H1 (cell line): Measurements from ENCODE around the gene TCAP. TPM values are rescaled to one million over a fixed set of nuclear protein-coding genes. Genes with fewer than 3 reads are reported as not detected.
A peak's percentile ranks its signal among the peaks of the same experiment; 100 is the strongest.

Experiments used
- CTCF ChIA-PET: fragments of 300-600 bp; sonication (Branson Sonifier 250); formaldehyde crosslinking; loops from one replicate; lab custom pipeline; 2021; ENCODE audit not compliant: partially characterized antibody; lab: Charles Lee
- POLR2A ChIA-PET: fragments of 300-600 bp; sonication (Branson Sonifier 250); formaldehyde crosslinking; loops from one replicate; lab custom pipeline; 2021; ENCODE audit warnings: inconsistent platforms; ENCODE audit not compliant: partially characterized antibody; lab: Charles Lee
- DNase-seq, 2 experiments: peaks; one replicate each; pipeline versions ENCODE4 v3.0.0 to v3.0.0-alpha.2; 2010 to 2022; ENCODE audit warnings: low spot score in 2 of 2, low read depth in 1 of 2, mixed read lengths in 1 of 2
- FAIRE-seq: peaks from 2 replicates; lab custom pipeline; 2011; peaks lifted over from hg19 to GRCh38; lab: Jason Lieb, UNC
- H2AFZ ChIP-seq: 2 replicates; pipeline ENCODE4 v1.8.1; 2012; ENCODE audit warnings: low read length, inconsistent platforms
- H2AK5ac ChIP-seq: 2 replicates; pipeline ENCODE4 v1.6.1; 2013; ENCODE audit warnings: low read depth, low read length
- H2BK120ac ChIP-seq: replicated peaks from 2 replicates; pipeline ENCODE3; 2013; ENCODE audit warnings: low read depth, low read length, inconsistent platforms
- H2BK12ac ChIP-seq: 2 replicates; pipeline ENCODE4 v1.6.1; 2013; ENCODE audit warnings: low read depth, low read length
- H2BK15ac ChIP-seq: 2 replicates; pipeline ENCODE4 v1.6.1; 2013; ENCODE audit warnings: low read length
- H2BK20ac ChIP-seq: 2 replicates; pipeline ENCODE4 v1.6.1; 2013; ENCODE audit warnings: low read length
- H2BK5ac ChIP-seq: 2 replicates; pipeline ENCODE4 v1.6.1; 2013; ENCODE audit warnings: low read depth, low read length
- H3K14ac ChIP-seq: 2 replicates; pipeline ENCODE4 v1.6.1; 2013; ENCODE audit warnings: inconsistent platforms; ENCODE audit not compliant: insufficient read length
- H3K18ac ChIP-seq: 2 replicates; pipeline ENCODE4 v1.6.1; 2013; ENCODE audit warnings: low read length; ENCODE audit errors: extremely low read depth
- H3K23ac ChIP-seq: 2 replicates; pipeline ENCODE4 v1.6.1; 2013; ENCODE audit warnings: inconsistent platforms; ENCODE audit not compliant: insufficient read length
- H3K23me2 ChIP-seq: 2 replicates; pipeline ENCODE4 v1.6.1; 2013; ENCODE audit warnings: low read depth, low read length
- H3K27ac ChIP-seq: 2 replicates; pipeline ENCODE4 v1.6.1; 2011; ENCODE audit warnings: low read depth, low read length, inconsistent platforms
- H3K27me3 ChIP-seq, 4 experiments: replicated peaks in 1 of 4; 1 replicate in 1 of 4; 2 replicates in 3 of 4; pipeline versions ENCODE4 v1.6.1 to v1.8.1; 2011 to 2013; ENCODE audit warnings: low read length in 3 of 4, mild to moderate bottlenecking in 3 of 4, inconsistent platforms in 2 of 4, mixed read lengths in 2 of 4, moderate library complexity in 1 of 4; ENCODE audit not compliant: control insufficient read depth in 3 of 4, insufficient read depth in 3 of 4; ENCODE audit errors: extremely low read depth in 1 of 4
- H3K36me3 ChIP-seq, 4 experiments: 2 replicates each; pipeline versions ENCODE4 v1.6.1 to v1.8.1; 2011 to 2013; ENCODE audit warnings: mild to moderate bottlenecking in 4 of 4, low read length in 3 of 4, moderate library complexity in 2 of 4, control low read depth in 1 of 4, inconsistent platforms in 1 of 4; ENCODE audit not compliant: insufficient read depth in 4 of 4, control insufficient read depth in 2 of 4
- H3K4ac ChIP-seq: replicated peaks from 2 replicates; pipeline ENCODE3; 2013; ENCODE audit warnings: low read length, low read depth, mixed read lengths, inconsistent platforms; ENCODE audit not compliant: insufficient read length
- H3K4me1 ChIP-seq, 4 experiments: replicated peaks in 1 of 4; 1 replicate in 1 of 4; 2 replicates in 3 of 4; pipeline versions ENCODE4 v1.6.1 to v1.8.1; 2011 to 2013; ENCODE audit warnings: low read length in 3 of 4, inconsistent platforms in 2 of 4, mixed read lengths in 1 of 4; ENCODE audit not compliant: insufficient read depth in 4 of 4, control insufficient read depth in 3 of 4
- H3K4me2 ChIP-seq, 2 experiments: 2 replicates each; pipeline versions ENCODE4 v1.6.1 to v1.8.1; 2011 to 2013; ENCODE audit warnings: low read depth in 2 of 2, low read length in 2 of 2, control low read depth in 1 of 2, inconsistent platforms in 1 of 2, mild to moderate bottlenecking in 1 of 2; ENCODE audit not compliant: insufficient read depth in 1 of 2
- H3K4me3 ChIP-seq, 4 experiments: fragments of 200-600, 300-600 bp in 1 of 4; sonication (generic), shearing (Covaris generic), sonication (Bioruptor Twin) in 1 of 4; 2 replicates each; pipeline versions ENCODE4 v1.5.1 to v1.8.1; 2011 to 2016; ENCODE audit warnings: low read length in 4 of 4, low read depth in 3 of 4, control low read depth in 2 of 4, inconsistent platforms in 2 of 4, mild to moderate bottlenecking in 2 of 4, mixed read lengths in 1 of 4, moderate library complexity in 1 of 4; ENCODE audit not compliant: insufficient read depth in 2 of 4; ENCODE audit errors: extremely low read depth in 1 of 4
- H3K56ac ChIP-seq: replicated peaks from 2 replicates; pipeline ENCODE3; 2013; ENCODE audit warnings: low read depth, mild to moderate bottlenecking, mixed read lengths, low read length, inconsistent platforms; ENCODE audit not compliant: insufficient read length
- H3K79me1 ChIP-seq: 2 replicates; pipeline ENCODE4 v1.6.1; 2013; ENCODE audit warnings: low read depth, low read length, control low read depth
- H3K79me2 ChIP-seq, 2 experiments: 2 replicates each; pipeline versions ENCODE4 v1.6.1 to v1.8.1; 2012 to 2013; ENCODE audit warnings: low read length in 2 of 2, mild to moderate bottlenecking in 2 of 2, inconsistent platforms in 1 of 2; ENCODE audit not compliant: insufficient read depth in 2 of 2, control insufficient read depth in 1 of 2
- H3K9ac ChIP-seq, 4 experiments: replicated peaks in 1 of 4; 1 replicate in 1 of 4; 2 replicates in 3 of 4; pipeline versions ENCODE4 v1.6.1 to v1.8.1; 2011 to 2013; ENCODE audit warnings: low read depth in 3 of 4, low read length in 3 of 4, control low read depth in 2 of 4, mild to moderate bottlenecking in 2 of 4, moderate library complexity in 2 of 4, inconsistent platforms in 1 of 4; ENCODE audit errors: extremely low read depth in 1 of 4
- H3K9me3 ChIP-seq, 2 experiments: 2 replicates each; pipeline versions ENCODE4 v1.6.1 to v1.8.1; 2012 to 2013; ENCODE audit warnings: mild to moderate bottlenecking in 2 of 2, moderate library complexity in 2 of 2, control low read depth in 1 of 2, inconsistent platforms in 1 of 2, low read depth in 1 of 2, low read length in 1 of 2, mixed read lengths in 1 of 2; ENCODE audit not compliant: insufficient read depth in 2 of 2
- H4K20me1 ChIP-seq, 2 experiments: replicated peaks in 1 of 2; 2 replicates each; pipeline versions ENCODE3 to v1.8.1; 2011 to 2013; ENCODE audit warnings: inconsistent platforms in 2 of 2, low read length in 2 of 2, mild to moderate bottlenecking in 1 of 2; ENCODE audit not compliant: insufficient read depth in 2 of 2, control insufficient read depth in 1 of 2
- H4K5ac ChIP-seq: 2 replicates; pipeline ENCODE4 v1.6.1; 2013; ENCODE audit warnings: low read length, low read depth, mixed read lengths, inconsistent platforms; ENCODE audit not compliant: insufficient read length
- H4K8ac ChIP-seq: 2 replicates; pipeline ENCODE4 v1.8.0; 2013; ENCODE audit warnings: mild to moderate bottlenecking, moderate library complexity, low read length, inconsistent platforms; ENCODE audit not compliant: insufficient read depth; ENCODE audit errors: extremely low read depth
- H4K91ac ChIP-seq: replicated peaks from 2 replicates; pipeline ENCODE3; 2013; ENCODE audit warnings: low read length, mixed read lengths, inconsistent platforms; ENCODE audit not compliant: insufficient read length
- EZH2 ChIP-seq: fragments of 200-600 bp; sonication (generic); IDR thresholded peaks from 2 replicates; pipeline ENCODE4 v1.7.1; 2012; ENCODE audit warnings: low read depth, mild to moderate bottlenecking, moderate library complexity, low read length, inconsistent platforms; ENCODE audit not compliant: severe bottlenecking
- NANOG ChIP-seq: IDR thresholded peaks from 2 replicates; pipeline ENCODE4 v1.6.1; 2011; ENCODE audit warnings: low read length, low read depth, mild to moderate bottlenecking, inconsistent platforms; ENCODE audit not compliant: insufficient read depth, poor library complexity, severe bottlenecking
- SIX5 ChIP-seq: IDR thresholded peaks from 2 replicates; pipeline ENCODE4 v1.6.1; 2011; ENCODE audit warnings: mild to moderate bottlenecking, low read depth, low read length
- TCF12 ChIP-seq: IDR thresholded peaks from 2 replicates; pipeline ENCODE4 v1.6.1; 2011; ENCODE audit warnings: low read depth, mild to moderate bottlenecking, low read length
- WGBS, 2 experiments: shearing (Covaris generic) in 1 of 2; methylation state at CpG; one replicate each; pipeline versions ENCODE4 v1.1.6 to v1.1.7; 2013 to 2015; ENCODE audit warnings: low lambda C conversion rate in 2 of 2, mixed read lengths in 2 of 2, inconsistent platforms in 1 of 2, low coverage in 1 of 2, missing lambda C conversion rate in 1 of 2; ENCODE audit not compliant: insufficient replicate concordance in 2 of 2, insufficient coverage in 1 of 2, insufficient read length in 1 of 2; ENCODE audit errors: extremely low coverage in 1 of 2, missing lambda C conversion rate in 1 of 2; 5-methylcytosine and 5-hydroxymethylcytosine counted together
- long read RNA-seq, 2 experiments: library from RNA in 1 of 2; library from capped mRNA in 1 of 2; stranded (forward); transcript quantifications; one replicate each; pipeline ENCODE4 v2.0.0, GENCODE V29; 2021; ENCODE audit warnings: inconsistent platforms in 1 of 2
- polyA minus RNA-seq, 3 experiments: library from RNA; depleted of rRNA, polyadenylated mRNA; stranded (reverse); fragments of >200 nt; gene quantifications; 1 replicate in 2 of 3; 2 replicates in 1 of 3; pipeline ENCODE4 v1.2.3, GENCODE V29; 2011
- polyA plus RNA-seq, 7 experiments: library from polyadenylated mRNA; depleted of rRNA in 3 of 7; stranded (reverse) in 5 of 7; unstranded in 2 of 7; fragments of >200 nt in 5 of 7; fragments of 200-250 nt in 2 of 7; gene quantifications; 1 replicate in 5 of 7; 2 replicates in 1 of 7; 4 replicates in 1 of 7; pipeline versions ENCODE4 v1.2.1 to v1.2.3, GENCODE V29; 2011 to 2013; ENCODE audit warnings: missing spikeins in 2 of 7, mixed read lengths in 2 of 7
- total RNA-seq: library from RNA; stranded (reverse); fragmentation: NEBNext Ultra II Directional; extraction: Animal tissue kit (Norgen Biotek cat#: 25700); gene quantifications from 2 replicates; pipeline ENCODE4 v1.2.1, GENCODE V29; 2021
- TF ChIP-seq, protein P1 (sequence below): IDR thresholded peaks from 2 replicates; pipeline ENCODE4 v1.6.1; 2012; ENCODE audit warnings: inconsistent platforms
- TF ChIP-seq, protein P2 (sequence below): IDR thresholded peaks from 2 replicates; pipeline ENCODE4 v1.6.1; 2012; ENCODE audit warnings: inconsistent platforms

The TCAP gene
- 1.4 TPM in 2 replicates for total RNA-seq
- polyA plus RNA-seq (2011; rRNA removed), result 0.82 and 1.3 TPM in 2 replicates
- 1.2 TPM for polyA plus RNA-seq (2011; cell fraction: cytosol; rRNA removed)
- polyA plus RNA-seq (2011; cell fraction: nucleus; rRNA removed), result 8.9 TPM
- polyA plus RNA-seq (2012, experiment 1 of 2), result 1.7 to 2.6 TPM (median 2.3 TPM) in 4 replicates
- polyA plus RNA-seq (2012, experiment 2 of 2), result 1.4 TPM
- polyA plus RNA-seq (2013, experiment 1 of 2), result 0.49 TPM
- polyA plus RNA-seq (2013, experiment 2 of 2), result 0.48 TPM
- polyA minus RNA-seq (2011; rRNA and poly(A)+ RNA removed), result 1.1 and 1.3 TPM in 2 replicates
- polyA minus RNA-seq (2011; cell fraction: cytosol; rRNA and poly(A)+ RNA removed), result 1.4 TPM
- 4.2 TPM for polyA minus RNA-seq (2011; cell fraction: nucleus; rRNA and poly(A)+ RNA removed)
- long read RNA-seq, experiment 1, partial matches to known transcripts, result 0 of 2 reads
- long read RNA-seq, experiment 1, other reads (novel, unspliced or antisense), result 2 of 2 reads
- long read RNA-seq, experiment 2, result 0 reads

GRCh38 chr17:39664581-39665561 is at the start of gene TCAP:
TSS of gene TCAP (plus strand) at chr17:39665349. CDS start at chr17:39665360, 11 bp downstream.
- Histone ChIP-seq H2BK120ac (no peak within 1 kb of the TSS), H2BK5ac (peak within 1 kb of the TSS; percentile 79; the same call in 1 of the 2 replicates), H3K23me2 (peaks cover 11% of the 10 kb centered on the region; the same call in 1 of the 2 replicates), H3K4ac (peak within 1 kb of the TSS; percentile 89), H3K4me2 (peak within 1 kb of the TSS; percentile 54 to 67), H2BK20ac (peak within 1 kb of the TSS; percentile 95), H4K20me1 (no peaks in the 10 kb centered on the region), H2BK15ac (peak within 1 kb of the TSS; percentile 98; the same call in 1 of the 2 replicates), H4K91ac (peak within 1 kb of the TSS; percentile 92), H3K18ac (peak within 1 kb of the TSS; percentile 65), H3K79me1 (no peaks in the 10 kb centered on the region), H2AFZ (no peak within 1 kb of the TSS), H4K8ac (no peak within 1 kb of the TSS; the same call in none of the 2 replicates), H3K27me3 (peaks cover 0 to 20% (median 6%) of the 10 kb centered on the region in 4 experiments; a peak in 4 of 7 replicates), H3K79me2 (no peaks in the 10 kb centered on the region), H3K27ac (peak within 1 kb of the TSS; percentile 26; the same call in 1 of the 2 replicates), H2BK12ac (peak within 1 kb of the TSS; percentile 75; the same call in 1 of the 2 replicates), H3K14ac (no peak within 1 kb of the TSS), H3K4me3 (peak within 1 kb of the TSS in 1 of 4 experiments; percentile 50; a peak in 2 of 8 replicates), H2AK5ac (peak within 1 kb of the TSS; percentile 66), H3K4me1 (peaks cover 0 to 48% (median 43%) of the 10 kb centered on the region in 4 experiments; a peak in 6 of 7 replicates), H3K9ac (no peak within 1 kb of the TSS; a peak in 2 of 7 replicates), H4K5ac (no peak within 1 kb of the TSS), H3K36me3 (peaks cover 0 to 9% (median 2%) of the 10 kb centered on the region in 4 experiments; a peak in 3 of 8 replicates), H3K9me3 (no peaks in the 10 kb centered on the region), H3K56ac (no peak within 1 kb of the TSS), H3K23ac (peak within 1 kb of the TSS; percentile 6)
- FAIRE-seq (no peak), DNase-seq (no peak)
- ChIA-PET CTCF (interaction anchor here (0.6 to 52.4 kb wide), 10 partner anchors 9 to 785 kb away, joined by 3 to 1885 read pairs (median 4); partner anchors contain the start of genes MIEN1, PGAP3, PPP1R1B and STARD3), POLR2A (interaction anchor here (0.6 to 32.5 kb wide), 7 partner anchors 11 to 75 kb away, joined by 3 to 708 read pairs (median 5); partner anchors contain the start of genes ERBB2, PGAP3 and PPP1R1B)
- 78% methylated on average over 14 of the region's 15 CpGs; no CpG with 5 or more reads in 1 of the 2 experiments for WGBS, 2 experiments
- TF ChIP-seq TCF12, result no peak
- no peak for TF ChIP-seq NANOG
- TF ChIP-seq SIX5, result no peak
- TF ChIP-seq, protein P1, sequence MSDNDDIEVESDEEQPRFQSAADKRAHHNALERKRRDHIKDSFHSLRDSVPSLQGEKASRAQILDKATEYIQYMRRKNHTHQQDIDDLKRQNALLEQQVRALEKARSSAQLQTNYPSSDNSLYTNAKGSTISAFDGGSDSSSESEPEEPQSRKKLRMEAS, result no peak
- TF ChIP-seq, protein P2, sequence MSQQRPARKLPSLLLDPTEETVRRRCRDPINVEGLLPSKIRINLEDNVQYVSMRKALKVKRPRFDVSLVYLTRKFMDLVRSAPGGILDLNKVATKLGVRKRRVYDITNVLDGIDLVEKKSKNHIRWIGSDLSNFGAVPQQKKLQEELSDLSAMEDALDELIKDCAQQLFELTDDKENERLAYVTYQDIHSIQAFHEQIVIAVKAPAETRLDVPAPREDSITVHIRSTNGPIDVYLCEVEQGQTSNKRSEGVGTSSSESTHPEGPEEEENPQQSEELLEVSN, result no peak
- TF ChIP-seq EZH2, result no peak
